HCT116 (cell line): Measurements from ENCODE around the gene KMO. TPM values are rescaled to one million over a fixed set of nuclear protein-coding genes. Genes with fewer than 3 reads are reported as not detected.

Experiments
- ATAC-seq: fragments of 200-7000 bp; cut with Tn5 transposase; 2 replicates; pipeline ENCODE4 v1.9.1; 2020; ENCODE audit warnings: mild to moderate bottlenecking, moderate library complexity
- BruUV-seq: library from RNA; stranded (reverse); fragments of 400-500 nt; replicated peaks from 2 replicates; lab custom pipeline; 2021; lab: Mats Ljungman, UMichigan
- CTCF ChIA-PET: fragments of 300-600 bp; sonication (Branson Sonifier 250); formaldehyde crosslinking; loops from one replicate; lab custom pipeline; 2021; ENCODE audit warnings: antibody characterized with exemption; lab: Charles Lee
- POLR2A ChIA-PET: fragments of 300-600, 350-600 bp; sonication (Branson Sonifier 250); formaldehyde crosslinking; loops from one replicate; lab custom pipeline; 2021; ENCODE audit warnings: antibody characterized with exemption; lab: Charles Lee
- RAD21 ChIA-PET, 2 experiments: fragments of 300-600 bp; sonication (Branson Sonifier 250); formaldehyde crosslinking; loops; one replicate each; lab custom pipeline; 2023; ENCODE audit warnings: low total read pairs in 2 of 2; ENCODE audit not compliant: uncharacterized antibody in 2 of 2, unreplicated experiment in 2 of 2, low non-redundant PET in 1 of 2; lab: Charles Lee
- DNase-seq: peaks from one replicate; pipeline ENCODE4 v3.0.0-alpha.2; 2010; ENCODE audit warnings: low read depth, low spot score
- H2AFZ ChIP-seq: fragments of 200-600 bp; shearing (Covaris generic), sonication (generic); 2 replicates; pipeline ENCODE4 v1.6.1; 2017; ENCODE audit warnings: low read depth, mixed run types, mixed read lengths, antibody characterized with exemption, low read length; ENCODE audit not compliant: poor library complexity, severe bottlenecking
- H3K27ac ChIP-seq: 2 replicates; pipeline ENCODE4 v1.5.1; 2012; ENCODE audit warnings: low read depth, low read length
- H3K27me3 ChIP-seq: fragments of 200-600 bp; sonication (generic); 2 replicates; pipeline ENCODE4 v1.6.1; 2016; ENCODE audit warnings: mixed run types, low read length, mixed read lengths; ENCODE audit not compliant: insufficient read depth
- H3K36me3 ChIP-seq, 2 experiments: fragments of 200-500 bp in 1 of 2; fragments of 200-600 bp in 1 of 2; sonication (Bioruptor generic) in 1 of 2; sonication (generic) in 1 of 2; 2 replicates each; pipeline versions ENCODE4 v1.5.1 to v1.6.1; 2014 to 2016; ENCODE audit warnings: low read length in 2 of 2, inconsistent platforms in 1 of 2, mixed read lengths in 1 of 2, mixed run types in 1 of 2; ENCODE audit not compliant: insufficient read depth in 2 of 2, control insufficient read depth in 1 of 2
- H3K4me1 ChIP-seq, 2 experiments: fragments of 200-600 bp in 1 of 2; sonication (generic) in 1 of 2; 2 replicates each; pipeline versions ENCODE4 v1.5.1 to v1.6.1; 2012 to 2017; ENCODE audit warnings: low read length in 2 of 2, inconsistent platforms in 1 of 2, mild to moderate bottlenecking in 1 of 2, mixed read lengths in 1 of 2, mixed run types in 1 of 2, moderate library complexity in 1 of 2; ENCODE audit not compliant: insufficient read depth in 2 of 2, control insufficient read depth in 1 of 2
- H3K4me2 ChIP-seq: fragments of 200-600 bp; sonication (generic); 2 replicates; pipeline ENCODE4 v1.6.1; 2017; ENCODE audit warnings: mixed run types, low read length, mixed read lengths
- H3K4me3 ChIP-seq, 2 experiments: fragments of 200-600 bp in 1 of 2; sonication (generic) in 1 of 2; replicated peaks in 1 of 2; 2 replicates each; pipeline ENCODE4 v1.5.1; 2011 to 2016; ENCODE audit warnings: low read length in 2 of 2, control low read depth in 1 of 2, low read depth in 1 of 2, mild to moderate bottlenecking in 1 of 2, mixed read lengths in 1 of 2, mixed run types in 1 of 2
- H3K79me2 ChIP-seq: fragments of 200-600 bp; sonication (generic); 2 replicates; pipeline ENCODE4 v1.6.1; 2017; ENCODE audit warnings: mild to moderate bottlenecking, mixed run types, low read length, moderate library complexity, mixed read lengths; ENCODE audit not compliant: insufficient read depth
- H3K9ac ChIP-seq: fragments of 200-600 bp; sonication (generic); 2 replicates; pipeline ENCODE4 v1.6.1; 2016; ENCODE audit warnings: low read length, mixed read lengths
- H3K9me2 ChIP-seq: fragments of 200-600 bp; sonication (generic), shearing (Covaris generic); 2 replicates; pipeline ENCODE4 v1.6.1; 2017; ENCODE audit warnings: mixed run types, mild to moderate bottlenecking, moderate library complexity; ENCODE audit not compliant: insufficient read depth
- H3K9me3 ChIP-seq, 2 experiments: fragments of 200-500 bp in 1 of 2; fragments of 200-600 bp in 1 of 2; sonication (Bioruptor generic) in 1 of 2; sonication (generic) in 1 of 2; 2 replicates each; pipeline ENCODE4 v1.6.1; 2014 to 2017; ENCODE audit warnings: low read length in 2 of 2, mixed read lengths in 2 of 2, inconsistent platforms in 1 of 2, low read depth in 1 of 2, mild to moderate bottlenecking in 1 of 2, mixed run types in 1 of 2, moderate library complexity in 1 of 2; ENCODE audit not compliant: control insufficient read depth in 1 of 2, insufficient read depth in 1 of 2
- H4K20me1 ChIP-seq: fragments of 200-600 bp; sonication (generic), shearing (Covaris generic); 2 replicates; pipeline ENCODE4 v1.6.1; 2017; ENCODE audit warnings: mixed run types, mild to moderate bottlenecking, moderate library complexity; ENCODE audit not compliant: insufficient read depth
- CBX3 ChIP-seq: IDR thresholded peaks from 2 replicates; pipeline ENCODE4 v1.6.1; 2012; ENCODE audit warnings: low read depth
- CTCF ChIP-seq, 3 experiments: fragments of 200-600 bp in 1 of 3; sonication (generic) in 1 of 3; IDR thresholded peaks in 2 of 3; conservative IDR thresholded peaks in 1 of 3; 2 replicates each; pipeline ENCODE4 v1.5.1; 2012 to 2017; ENCODE audit warnings: low read depth in 2 of 3, low read length in 2 of 3, antibody characterized with exemption in 1 of 3, borderline replicate concordance in 1 of 3, control low read depth in 1 of 3, mild to moderate bottlenecking in 1 of 3, mixed read lengths in 1 of 3, mixed run types in 1 of 3, moderate library complexity in 1 of 3; ENCODE audit not compliant: insufficient read depth in 1 of 3
- EZH2 ChIP-seq: fragments of 200-600 bp; sonication (generic); IDR thresholded peaks from 2 replicates; pipeline ENCODE4 v1.6.1; 2017; ENCODE audit warnings: antibody characterized with exemption, mixed run types
- POLR2A ChIP-seq: IDR thresholded peaks from 2 replicates; pipeline ENCODE4 v1.7.0; 2011; ENCODE audit warnings: borderline replicate concordance; ENCODE audit not compliant: insufficient read depth, insufficient read length; ENCODE audit errors: extremely low read depth
- POLR2AphosphoS5 ChIP-seq: IDR thresholded peaks from 2 replicates; pipeline ENCODE4 v1.6.1; 2011; ENCODE audit warnings: mild to moderate bottlenecking, low read depth, low read length, moderate library complexity
- SIN3A ChIP-seq: IDR thresholded peaks from 2 replicates; pipeline ENCODE4 v1.6.1; 2012; ENCODE audit warnings: low read depth
- SP1 ChIP-seq: IDR thresholded peaks from 2 replicates; pipeline ENCODE4 v1.6.1; 2012; ENCODE audit warnings: low read depth
- TCF7L2 ChIP-seq: IDR thresholded peaks from 2 replicates; pipeline ENCODE4 v1.7.0; 2011; ENCODE audit warnings: borderline replicate concordance, inconsistent platforms; ENCODE audit not compliant: insufficient read depth, insufficient read length; ENCODE audit errors: extremely low read depth
- YY1 ChIP-seq: IDR thresholded peaks from 2 replicates; pipeline ENCODE4 v1.6.1; 2011; ENCODE audit warnings: low read length, low read depth, moderate library complexity, mild to moderate bottlenecking; ENCODE audit not compliant: insufficient replicate concordance; ENCODE audit errors: extremely low read depth
- ZNF274 ChIP-seq: fragments of 200-500 bp; sonication (Bioruptor generic); IDR thresholded peaks from 2 replicates; pipeline ENCODE4 v1.6.1; 2014; ENCODE audit warnings: mild to moderate bottlenecking, low read depth, low read length, inconsistent platforms
- intact Hi-C: fragments of 100-400 bp; cut with micrococcal nuclease; formaldehyde crosslinking; loops from 2 replicates; pipeline ENCODE4 v1.10.0; 2022
- total RNA-seq: library from RNA; stranded (reverse); gene quantifications from one replicate; pipeline ENCODE4 v1.2.1, GENCODE V29; 2021; ENCODE audit not compliant: unreplicated experiment
- TF ChIP-seq, protein P1 (sequence below): IDR thresholded peaks from 2 replicates; pipeline ENCODE4 v1.6.1; 2012

The KMO gene
- total RNA-seq, 1 experiment from 2014 or later: not detected

DNA sequence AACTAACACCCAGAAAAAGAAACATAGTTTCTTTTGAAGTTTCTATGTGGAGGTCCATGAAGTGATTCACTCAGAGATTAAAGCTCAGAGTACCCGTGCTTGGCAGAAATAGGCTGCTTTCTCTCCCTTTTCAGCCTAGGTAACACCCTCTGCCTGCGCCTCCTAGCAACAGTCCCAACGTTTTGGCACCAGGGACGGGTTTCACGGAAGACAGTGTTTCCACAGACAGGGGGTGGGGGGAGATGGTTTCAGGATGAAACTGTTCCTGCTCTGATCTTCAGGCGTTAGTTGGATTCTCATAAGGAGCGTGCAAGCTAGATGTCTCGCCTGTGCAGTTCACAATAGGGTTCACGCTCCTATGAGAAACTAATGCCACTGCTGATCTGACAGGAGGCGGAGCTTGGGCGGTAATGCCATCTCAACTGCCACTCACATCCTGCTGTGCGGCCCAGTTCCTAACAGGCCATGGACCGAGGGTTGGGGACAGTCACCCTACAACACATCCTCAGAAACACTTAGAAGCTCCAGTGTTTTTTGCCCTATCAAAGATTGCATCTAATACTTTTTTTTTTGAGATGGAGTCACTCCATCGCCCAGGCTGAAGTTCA lies 54.8 kb downstream of the KMO start (continued):
- no peak for TF ChIP-seq SP1
- no peak for TF ChIP-seq ZNF274

DNA sequence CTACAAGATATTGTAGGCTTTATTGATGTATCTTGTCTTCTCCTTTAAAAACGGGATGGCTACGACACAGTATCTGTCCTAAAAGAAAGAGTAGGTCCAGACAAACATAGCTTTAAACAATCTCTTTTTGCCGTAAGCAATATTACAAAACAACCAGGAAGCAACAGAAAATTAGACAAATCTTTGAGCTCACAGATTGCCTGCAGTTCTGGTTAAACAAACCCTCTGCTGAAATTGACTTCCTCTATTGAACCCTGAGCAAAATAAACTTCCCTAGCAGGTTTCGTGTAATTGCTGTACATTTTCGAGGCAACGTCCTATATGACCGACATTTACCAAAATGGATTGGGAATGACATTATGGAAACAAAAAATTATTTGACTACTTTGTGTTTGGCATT lies 57.3 kb downstream of the KMO start:
- Histone ChIP-seq H3K9ac (no peak overlapping the region), H3K4me1 (peaks cover 0 to 30% of the 10 kb centered on the region in 2 experiments; a peak in 2 of 4 replicates), H3K4me2 (no peak overlapping the region), H3K79me2 (no peaks in the 10 kb centered on the region), H4K20me1 (no peaks in the 10 kb centered on the region), H3K9me3 (no peaks in the 10 kb centered on the region), H3K27ac (no peak overlapping the region), H3K27me3 (no peaks in the 10 kb centered on the region), H2AFZ (no peak overlapping the region), H3K9me2 (no peaks in the 10 kb centered on the region), H3K36me3 (no peaks in the 10 kb centered on the region), H3K4me3 (no peak overlapping the region)
- intact Hi-C loops: no loop called here
- ATAC-seq (no peak), DNase-seq (no peak)
- POLR2A ChIA-PET: no interaction called here
- CTCF ChIA-PET: interaction anchor here (1.1 kb wide), 1 partner anchor 16 kb away, joined by 3 read pairs; no protein-coding TSS in a partner anchor
- TF ChIP-seq ZNF274 (no peak), YY1 (no peak), TCF7L2 (no peak), SIN3A (no peak), EZH2 (no peak), POLR2AphosphoS5 (no peak), CTCF (IDR thresholded peaks at IDR 0.05 in 2 of 3, conservative IDR thresholded peaks at IDR 0.05 in 1 of 3; ENCODE audit: borderline replicate concordance in 1 of 3, insufficient read depth in 1 of 3, low read depth in 2 of 3, low read length in 2 of 3) (no peak), CBX3 (no peak), POLR2A (no peak)
- TF ChIP-seq, protein P1, sequence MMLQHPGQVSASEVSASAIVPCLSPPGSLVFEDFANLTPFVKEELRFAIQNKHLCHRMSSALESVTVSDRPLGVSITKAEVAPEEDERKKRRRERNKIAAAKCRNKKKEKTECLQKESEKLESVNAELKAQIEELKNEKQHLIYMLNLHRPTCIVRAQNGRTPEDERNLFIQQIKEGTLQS: no peak
- BruUV-seq: no TSS peak
- RAD21 ChIA-PET: no interaction called here
